Panc1 (cell line): ENCODE results near the gene GNB1. TPM values are rescaled to one million over a fixed set of nuclear protein-coding genes. Genes with fewer than 3 reads are reported as not detected.
"Not testable (repeated sequence)": the region's sequence is repeated elsewhere in the genome, so short reads cannot be mapped to it uniquely, and the experiment has no call there.

Source experiments
- ATAC-seq: fragments of 200-7000 bp; cut with Tn5 transposase; 2 replicates; pipeline ENCODE4 v1.9.1; 2020; ENCODE audit warnings: mild to moderate bottlenecking, moderate library complexity
- BruUV-seq: library from RNA; stranded (reverse); fragments of 400-500 nt; replicated peaks from 2 replicates; lab custom pipeline; 2021; lab: Mats Ljungman, UMichigan
- CTCF ChIA-PET: fragments of 300-600 bp; sonication (Branson Sonifier 250); formaldehyde crosslinking; loops from one replicate; lab custom pipeline; 2022; ENCODE audit warnings: antibody characterized with exemption; lab: Charles Lee
- POLR2A ChIA-PET: fragments of 300-600 bp; sonication (Branson Sonifier 250); formaldehyde crosslinking; loops from one replicate; lab custom pipeline; 2022; ENCODE audit warnings: antibody characterized with exemption; lab: Charles Lee
- DNase-seq: peaks from one replicate; pipeline ENCODE4 v3.0.0-alpha.2; 2010; ENCODE audit warnings: low read depth, low spot score
- H3K27ac ChIP-seq: 2 replicates; pipeline ENCODE4 v1.5.1; 2011; ENCODE audit warnings: mild to moderate bottlenecking, low read length, inconsistent platforms
- H3K27me3 ChIP-seq: fragments of 200-500 bp; sonication (Bioruptor generic); 2 replicates; pipeline ENCODE4 v1.6.0; 2014; ENCODE audit warnings: low read length, inconsistent platforms; ENCODE audit not compliant: control insufficient read depth, insufficient read depth
- H3K36me3 ChIP-seq: fragments of 200-500 bp; sonication (Bioruptor generic); 2 replicates; pipeline ENCODE4 v1.5.1; 2014; ENCODE audit warnings: inconsistent platforms, mild to moderate bottlenecking, low read length, moderate library complexity; ENCODE audit not compliant: control insufficient read depth, insufficient read depth
- H3K4me1 ChIP-seq: 2 replicates; pipeline ENCODE4 v1.5.1; 2011; ENCODE audit warnings: inconsistent platforms, mild to moderate bottlenecking, low read length, moderate library complexity; ENCODE audit not compliant: control insufficient read depth, insufficient read depth
- H3K4me3 ChIP-seq, 2 experiments: 2 replicates each; pipeline ENCODE4 v1.5.1; 2011 to 2012; ENCODE audit warnings: low read depth in 2 of 2, low read length in 2 of 2, mild to moderate bottlenecking in 2 of 2, inconsistent platforms in 1 of 2, moderate library complexity in 1 of 2
- H3K9me3 ChIP-seq: fragments of 200-500 bp; sonication (Bioruptor generic); 2 replicates; pipeline ENCODE4 v1.5.1; 2014; ENCODE audit warnings: low read depth, mild to moderate bottlenecking, inconsistent platforms, low read length, moderate library complexity; ENCODE audit not compliant: control insufficient read depth, insufficient read depth
- POLR2AphosphoS5 ChIP-seq: IDR thresholded peaks from 2 replicates; pipeline ENCODE4 v1.6.1; 2012; ENCODE audit warnings: mild to moderate bottlenecking, low read depth, low read length, moderate library complexity
- SIN3A ChIP-seq: IDR thresholded peaks from 2 replicates; pipeline ENCODE4 v1.6.1; 2012; ENCODE audit warnings: low read depth, mild to moderate bottlenecking, low read length, moderate library complexity, borderline replicate concordance; ENCODE audit not compliant: insufficient read depth
- TCF7L2 ChIP-seq: IDR thresholded peaks from 2 replicates; pipeline ENCODE4 v1.6.1; 2011; ENCODE audit warnings: mild to moderate bottlenecking, low read depth, low read length, inconsistent platforms
- in situ Hi-C: cut with HindIII; loops from 2 replicates; pipeline ENCODE4 v1.10.0; 2016; ENCODE audit warnings: low sequenced_read_pairs, low pct_unique_long_range_greater_than_20kb
- intact Hi-C: fragments of 100-400 bp; cut with micrococcal nuclease; formaldehyde crosslinking; loops from one replicate; pipeline ENCODE4 v1.10.0; 2022; ENCODE audit not compliant: unreplicated experiment
- total RNA-seq: library from RNA; stranded (reverse); gene quantifications from one replicate; pipeline ENCODE4 v1.2.1, GENCODE V29; 2021; ENCODE audit not compliant: unreplicated experiment
- TF ChIP-seq, protein P1 (sequence below), 2 experiments: IDR thresholded peaks; 2 replicates each; pipeline ENCODE4 v1.6.1; 2011 to 2012; ENCODE audit warnings: low read depth in 2 of 2, control low read depth in 1 of 2, low read length in 1 of 2, mild to moderate bottlenecking in 1 of 2, moderate library complexity in 1 of 2; ENCODE audit not compliant: insufficient read depth in 1 of 2
- TF ChIP-seq, protein P2 (sequence below): fragments of 450-650 bp; IDR thresholded peaks from 2 replicates; pipeline ENCODE4 v1.5.1; 2017; ENCODE audit warnings: mild to moderate bottlenecking

Gene GNB1
- total RNA-seq, 1 experiment from 2014 or later = 499 TPM

DNA sequence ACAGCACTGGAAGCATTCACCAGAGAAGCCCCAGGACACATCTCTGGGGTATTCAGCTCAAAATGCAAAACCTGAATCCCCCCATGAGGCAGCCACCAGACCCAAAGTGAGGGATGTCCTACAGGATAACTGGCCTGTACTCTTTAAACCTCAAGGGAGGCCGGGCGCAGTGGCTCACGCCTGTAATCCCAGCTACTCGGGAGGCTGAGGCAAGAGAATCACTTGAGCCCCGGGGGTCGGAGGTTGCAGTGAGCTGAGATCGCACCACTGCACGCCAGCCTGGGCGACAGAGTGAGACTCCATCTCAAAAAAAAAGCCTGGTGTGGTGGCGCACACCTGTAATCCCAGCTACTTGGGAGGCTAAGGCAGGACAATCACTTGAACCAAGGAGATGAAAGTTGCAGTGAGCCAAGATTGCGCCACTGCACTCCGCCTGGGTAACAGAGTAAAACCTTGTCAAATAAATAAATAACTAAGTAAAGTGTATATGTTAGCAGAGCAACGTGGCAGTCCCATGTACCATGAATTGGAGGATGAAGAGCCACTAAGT lies 29.1 kb downstream of the GNB1 start:
- H3K36me3 ChIP-seq, CTCF ChIA-PET, H3K27me3 ChIP-seq, POLR2A ChIA-PET, in situ Hi-C loops, H3K9me3 ChIP-seq, intact Hi-C loops, DNase-seq, H3K27ac ChIP-seq, ATAC-seq, H3K4me3 ChIP-seq, BruUV-seq: not testable (repeated sequence)
- H3K4me1 ChIP-seq = peaks cover 38% of the 10 kb centered on the region
- TF ChIP-seq POLR2AphosphoS5 = 0 out of 2 replicates have a peak, but pooled peaks have one; percentile 40

- no peak for ATAC-seq
These were observed 29.6 kb downstream of the GNB1 start for GRCh38 chr1:1861339-1861730.

GRCh38 chr1:1859970-1860697 lies 30.8 kb downstream of the GNB1 start:
- intact Hi-C loops, in situ Hi-C loops, H3K27me3 ChIP-seq, H3K27ac ChIP-seq, BruUV-seq, H3K36me3 ChIP-seq, CTCF ChIA-PET, POLR2A ChIA-PET, ATAC-seq, H3K9me3 ChIP-seq, DNase-seq, H3K4me3 ChIP-seq: not testable (repeated sequence)
- peaks cover 38% of the 10 kb centered on the region for H3K4me1 ChIP-seq

More at GRCh38 chr1:1861339-1861730, 29.6 kb downstream of the GNB1 start:
- Histone ChIP-seq H3K4me1 (peaks cover 38% of the 10 kb centered on the region), H3K27ac (no peak overlapping the region), H3K9me3 (no peaks in the 10 kb centered on the region), H3K4me3 (no peak overlapping the region), H3K36me3 (no peaks in the 10 kb centered on the region), H3K27me3 (no peaks in the 10 kb centered on the region)
- CTCF ChIA-PET = no interaction called here
- POLR2A ChIA-PET = no interaction called here
- in situ Hi-C loops (no loop called here), intact Hi-C loops (no loop called here)
- TF ChIP-seq SIN3A (no peak), TCF7L2 (no peak), POLR2AphosphoS5 (no peak)
- TF ChIP-seq, protein P1, sequence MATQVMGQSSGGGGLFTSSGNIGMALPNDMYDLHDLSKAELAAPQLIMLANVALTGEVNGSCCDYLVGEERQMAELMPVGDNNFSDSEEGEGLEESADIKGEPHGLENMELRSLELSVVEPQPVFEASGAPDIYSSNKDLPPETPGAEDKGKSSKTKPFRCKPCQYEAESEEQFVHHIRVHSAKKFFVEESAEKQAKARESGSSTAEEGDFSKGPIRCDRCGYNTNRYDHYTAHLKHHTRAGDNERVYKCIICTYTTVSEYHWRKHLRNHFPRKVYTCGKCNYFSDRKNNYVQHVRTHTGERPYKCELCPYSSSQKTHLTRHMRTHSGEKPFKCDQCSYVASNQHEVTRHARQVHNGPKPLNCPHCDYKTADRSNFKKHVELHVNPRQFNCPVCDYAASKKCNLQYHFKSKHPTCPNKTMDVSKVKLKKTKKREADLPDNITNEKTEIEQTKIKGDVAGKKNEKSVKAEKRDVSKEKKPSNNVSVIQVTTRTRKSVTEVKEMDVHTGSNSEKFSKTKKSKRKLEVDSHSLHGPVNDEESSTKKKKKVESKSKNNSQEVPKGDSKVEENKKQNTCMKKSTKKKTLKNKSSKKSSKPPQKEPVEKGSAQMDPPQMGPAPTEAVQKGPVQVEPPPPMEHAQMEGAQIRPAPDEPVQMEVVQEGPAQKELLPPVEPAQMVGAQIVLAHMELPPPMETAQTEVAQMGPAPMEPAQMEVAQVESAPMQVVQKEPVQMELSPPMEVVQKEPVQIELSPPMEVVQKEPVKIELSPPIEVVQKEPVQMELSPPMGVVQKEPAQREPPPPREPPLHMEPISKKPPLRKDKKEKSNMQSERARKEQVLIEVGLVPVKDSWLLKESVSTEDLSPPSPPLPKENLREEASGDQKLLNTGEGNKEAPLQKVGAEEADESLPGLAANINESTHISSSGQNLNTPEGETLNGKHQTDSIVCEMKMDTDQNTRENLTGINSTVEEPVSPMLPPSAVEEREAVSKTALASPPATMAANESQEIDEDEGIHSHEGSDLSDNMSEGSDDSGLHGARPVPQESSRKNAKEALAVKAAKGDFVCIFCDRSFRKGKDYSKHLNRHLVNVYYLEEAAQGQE (IDR thresholded peaks at IDR 0.05; ENCODE audit: insufficient read depth in 1 of 2, low read depth in 2 of 2, low read length in 1 of 2) = no peak
- TF ChIP-seq, protein P2, sequence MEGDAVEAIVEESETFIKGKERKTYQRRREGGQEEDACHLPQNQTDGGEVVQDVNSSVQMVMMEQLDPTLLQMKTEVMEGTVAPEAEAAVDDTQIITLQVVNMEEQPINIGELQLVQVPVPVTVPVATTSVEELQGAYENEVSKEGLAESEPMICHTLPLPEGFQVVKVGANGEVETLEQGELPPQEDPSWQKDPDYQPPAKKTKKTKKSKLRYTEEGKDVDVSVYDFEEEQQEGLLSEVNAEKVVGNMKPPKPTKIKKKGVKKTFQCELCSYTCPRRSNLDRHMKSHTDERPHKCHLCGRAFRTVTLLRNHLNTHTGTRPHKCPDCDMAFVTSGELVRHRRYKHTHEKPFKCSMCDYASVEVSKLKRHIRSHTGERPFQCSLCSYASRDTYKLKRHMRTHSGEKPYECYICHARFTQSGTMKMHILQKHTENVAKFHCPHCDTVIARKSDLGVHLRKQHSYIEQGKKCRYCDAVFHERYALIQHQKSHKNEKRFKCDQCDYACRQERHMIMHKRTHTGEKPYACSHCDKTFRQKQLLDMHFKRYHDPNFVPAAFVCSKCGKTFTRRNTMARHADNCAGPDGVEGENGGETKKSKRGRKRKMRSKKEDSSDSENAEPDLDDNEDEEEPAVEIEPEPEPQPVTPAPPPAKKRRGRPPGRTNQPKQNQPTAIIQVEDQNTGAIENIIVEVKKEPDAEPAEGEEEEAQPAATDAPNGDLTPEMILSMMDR = no peak
- no peak for DNase-seq
- BruUV-seq = no TSS peak
